GM21381 (cell line): ENCODE data around the gene IL10RB.

Source experiments
- ATAC-seq: cut with Tn5 transposase; IDR thresholded peaks from one replicate; pipeline ENCODE4 v1.9.1; 2021; ENCODE audit warnings: mild to moderate bottlenecking, moderate library complexity; ENCODE audit not compliant: unreplicated experiment

Gene IL10RB

DNA sequence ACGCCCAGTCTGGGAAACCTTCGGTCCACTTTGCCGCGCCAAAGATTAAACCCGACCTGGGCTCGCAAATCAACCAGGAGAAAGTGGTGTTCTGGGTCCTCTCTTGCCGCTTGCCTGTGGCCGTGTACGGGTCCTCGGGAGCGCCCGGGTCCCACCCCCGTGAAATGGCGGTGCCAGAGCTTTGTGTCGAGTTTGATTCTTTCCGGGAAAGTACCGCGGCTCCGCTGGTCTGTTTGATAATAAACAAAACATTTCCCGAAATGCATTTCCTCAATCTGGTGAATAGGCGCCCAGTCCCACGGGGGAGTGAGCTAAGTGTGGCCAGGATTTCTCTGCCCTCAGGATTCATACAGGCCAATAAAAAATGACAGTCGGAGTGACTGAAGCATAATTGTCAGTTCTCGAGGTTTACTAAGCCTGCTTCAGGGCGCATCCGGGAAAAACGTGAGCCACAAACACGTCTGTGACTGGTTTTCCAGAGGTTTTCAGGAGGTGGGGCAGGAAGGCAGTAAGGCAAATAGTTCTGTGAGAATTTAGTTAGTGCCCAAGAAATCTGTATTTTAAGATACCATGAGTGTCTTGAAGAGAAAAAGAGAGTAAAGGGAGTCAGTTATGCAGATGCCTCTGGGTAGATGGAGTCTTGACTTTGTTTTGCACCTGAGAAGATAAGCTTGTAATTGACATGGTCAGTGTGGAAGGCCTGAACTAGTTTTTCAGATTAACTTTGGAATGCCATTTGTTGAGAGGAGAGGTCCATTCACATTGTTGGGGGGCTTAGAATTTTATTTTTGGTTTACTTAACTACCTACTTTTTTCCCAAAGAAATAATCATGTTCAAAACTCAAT, 59.3 kb downstream of the IL10RB start:
- peak; percentile 37 for ATAC-seq

DNA sequence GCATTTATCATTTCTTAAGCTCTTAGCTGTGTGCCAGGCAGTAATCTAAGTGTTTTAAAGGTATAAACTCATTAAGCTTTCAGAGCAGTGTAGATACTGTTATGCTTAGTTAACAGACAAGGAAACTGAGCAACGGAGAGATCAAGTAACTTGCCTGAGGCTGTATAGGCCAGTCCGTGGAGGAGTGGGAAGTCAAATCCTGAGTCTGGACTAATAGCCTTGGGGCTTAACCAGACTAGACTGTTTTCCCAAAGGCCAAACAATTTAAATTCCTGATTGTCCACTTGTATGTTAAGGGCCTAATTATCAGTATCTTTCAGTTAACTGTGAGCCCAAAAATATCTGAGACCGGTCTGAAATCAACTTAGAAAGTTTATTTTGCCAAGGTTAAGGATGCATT, 61.2 kb downstream of the IL10RB start:
- no peak for ATAC-seq

DNA sequence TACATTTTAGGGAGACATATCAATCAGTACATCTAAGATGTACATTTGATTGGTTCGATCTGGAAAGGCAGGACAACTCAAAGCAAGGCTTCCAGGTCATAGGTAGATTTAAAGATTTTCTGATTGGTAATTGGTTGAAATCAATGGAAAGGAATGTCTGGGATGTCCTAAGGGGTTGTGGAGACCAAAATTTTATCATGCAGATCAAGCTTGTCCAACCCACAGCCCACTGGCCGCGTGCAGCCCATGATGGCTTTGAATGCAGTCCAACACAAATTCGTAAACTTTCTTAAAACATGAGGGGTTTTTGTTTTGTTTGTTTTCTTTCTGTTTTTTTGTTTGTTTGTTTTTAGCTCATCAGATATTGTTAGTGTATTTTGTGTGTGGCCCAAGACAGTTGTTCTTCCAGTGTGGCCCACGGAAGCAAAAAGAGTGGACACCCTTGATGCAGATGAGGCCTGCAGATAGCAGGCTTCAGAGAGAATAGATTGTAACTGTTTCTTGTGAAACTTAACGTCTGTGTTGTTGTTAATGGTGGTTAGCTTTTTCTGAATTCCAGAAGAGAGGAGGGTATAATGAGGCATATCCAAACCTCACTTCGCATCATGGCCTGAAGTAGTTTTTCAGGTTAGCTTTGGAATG, 61.7 kb downstream of the IL10RB start:
- no peak for ATAC-seq

DNA sequence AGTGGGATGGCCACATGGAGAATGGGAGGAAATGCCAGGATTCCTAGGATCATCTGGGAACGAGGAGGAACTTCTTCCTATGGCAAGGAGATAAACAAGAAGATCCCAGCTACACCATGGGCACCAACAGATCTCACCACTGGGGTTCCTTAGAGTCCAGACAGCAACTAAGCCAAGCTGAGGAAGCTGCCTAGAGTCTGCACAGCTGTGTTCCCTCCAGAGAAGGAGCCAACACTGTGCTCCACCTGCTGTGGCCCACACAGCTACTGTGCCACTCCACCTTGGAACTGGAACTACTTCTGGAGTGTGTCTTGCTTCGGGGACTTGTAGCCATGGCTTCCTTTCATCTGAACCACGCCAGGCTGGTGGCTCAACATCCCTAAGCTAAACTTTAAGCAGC, 64.6 kb downstream of the IL10RB start:
- ATAC-seq = no peak

DNA sequence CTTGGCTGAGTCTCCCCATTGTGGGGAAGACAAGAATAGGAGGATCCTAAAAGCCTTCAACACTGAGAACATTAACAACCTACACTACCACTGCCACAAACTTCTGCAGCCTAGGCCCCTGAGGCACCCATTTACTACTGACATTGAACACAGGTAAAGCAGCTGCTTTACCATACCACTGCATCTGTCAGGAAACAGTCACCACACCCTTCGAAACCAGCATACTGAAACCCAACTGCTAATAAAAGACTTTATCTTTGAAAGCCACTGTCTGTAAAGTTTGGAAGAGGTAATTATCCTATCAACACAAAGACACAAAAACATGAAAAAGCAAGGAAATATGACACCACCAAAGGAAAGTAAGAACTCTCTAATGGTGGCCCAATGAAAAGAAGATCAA, 66.0 kb downstream of the IL10RB start:
- peak; percentile 78 for ATAC-seq

DNA sequence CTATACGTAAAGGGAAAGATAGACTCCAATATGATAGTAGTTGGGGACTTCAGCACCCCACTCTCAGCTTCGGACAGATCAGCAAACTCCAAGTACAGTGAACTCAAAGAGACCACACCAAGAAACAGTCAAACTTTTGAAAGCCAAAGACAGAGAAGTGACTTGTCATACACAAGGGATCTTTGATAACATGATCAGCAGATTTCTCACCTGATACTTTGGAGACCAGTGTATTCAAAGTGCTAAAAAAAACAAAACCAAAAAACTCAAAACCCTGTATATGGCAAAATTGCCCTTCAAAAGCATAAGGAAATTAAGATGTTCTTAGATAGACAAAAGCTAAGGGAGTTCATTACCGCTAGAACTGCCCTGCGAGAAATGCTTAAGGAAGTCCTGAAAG, 68.0 kb downstream of the IL10RB start:
- no peak for ATAC-seq

DNA sequence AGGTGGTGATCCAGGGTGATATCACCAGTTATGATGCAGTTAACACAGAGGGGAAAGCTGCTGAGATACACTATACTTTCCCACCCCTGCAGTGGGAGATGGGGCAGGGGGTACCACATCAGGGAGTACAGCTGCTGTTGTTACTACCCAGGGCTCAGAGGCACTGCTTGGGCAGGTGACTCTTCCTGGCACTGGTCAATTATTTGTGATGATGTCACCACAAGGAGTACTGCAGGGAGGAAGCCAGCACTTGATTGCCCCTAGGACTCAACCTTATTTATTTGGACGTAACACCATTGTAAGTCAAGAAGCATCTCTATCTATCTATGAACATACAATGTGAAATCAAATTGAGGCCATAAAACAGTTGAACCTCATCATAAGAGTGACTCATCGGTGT, 68.7 kb downstream of the IL10RB start:
- no peak for ATAC-seq

DNA sequence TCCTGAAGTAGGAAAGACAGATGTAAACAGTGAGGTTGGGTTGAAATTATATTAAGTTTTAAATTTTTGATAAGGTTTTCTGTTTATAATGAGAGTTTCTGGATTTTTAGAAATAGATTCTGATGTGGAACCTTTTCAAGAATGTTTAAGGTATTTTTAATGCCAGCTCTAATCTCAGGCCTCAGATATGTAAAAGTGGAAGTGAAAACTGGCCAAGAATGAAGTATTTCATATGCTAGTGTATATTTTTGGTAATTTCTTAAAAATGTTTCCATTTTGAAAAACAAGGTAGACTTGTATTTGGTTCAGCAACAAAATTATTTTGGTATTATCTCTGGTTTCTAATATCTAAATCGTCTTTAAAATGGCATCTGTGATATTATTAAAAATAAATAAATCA, 73.0 kb downstream of the IL10RB start:
- no peak for ATAC-seq

DNA sequence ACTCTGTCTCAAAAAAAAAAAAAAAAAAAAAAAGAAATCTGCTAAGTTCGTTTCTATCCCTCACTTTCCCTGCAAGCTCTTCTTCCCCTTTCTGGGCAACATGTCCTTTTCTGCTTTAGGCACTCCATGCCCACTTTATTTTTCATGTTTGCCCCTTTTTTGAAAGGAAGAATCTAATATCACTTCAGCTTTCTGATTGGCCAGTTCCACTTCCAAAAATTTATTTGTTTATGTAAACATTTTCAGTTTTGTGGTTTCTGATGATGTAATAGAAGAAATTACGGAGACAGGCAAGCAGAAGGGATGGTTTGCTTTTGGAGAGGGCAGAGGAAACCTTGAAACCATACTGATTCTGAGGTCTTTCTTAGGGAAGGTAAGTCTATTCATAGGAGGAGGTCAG, 73.8 kb downstream of the IL10RB start:
- ATAC-seq = no peak

DNA sequence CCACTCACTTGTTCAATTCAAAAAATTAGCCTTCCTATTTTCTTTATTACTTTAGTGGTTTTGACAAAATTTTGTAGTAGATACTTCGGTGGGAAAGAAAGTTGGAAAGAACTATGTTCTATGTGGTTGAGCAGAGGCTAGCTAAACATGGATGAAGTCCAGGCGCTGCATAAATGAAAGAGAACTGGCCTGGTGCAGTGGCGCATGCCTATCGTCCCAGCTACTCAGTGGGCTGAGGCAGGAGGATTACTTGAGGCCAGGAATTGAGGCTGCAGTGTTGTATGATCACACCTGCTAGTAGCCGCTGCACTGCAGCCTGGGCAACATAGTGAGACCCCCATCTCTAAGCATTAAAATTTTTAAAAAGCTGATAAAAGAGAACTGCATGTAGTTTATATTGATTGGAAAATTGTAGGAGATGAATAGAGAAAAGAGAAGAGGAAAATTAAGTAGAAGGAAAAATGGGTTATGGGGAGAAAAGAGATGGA, 79.6 kb downstream of the IL10RB start:
- ATAC-seq = no peak
